ENCODE data around the gene LDB3.

DNA sequence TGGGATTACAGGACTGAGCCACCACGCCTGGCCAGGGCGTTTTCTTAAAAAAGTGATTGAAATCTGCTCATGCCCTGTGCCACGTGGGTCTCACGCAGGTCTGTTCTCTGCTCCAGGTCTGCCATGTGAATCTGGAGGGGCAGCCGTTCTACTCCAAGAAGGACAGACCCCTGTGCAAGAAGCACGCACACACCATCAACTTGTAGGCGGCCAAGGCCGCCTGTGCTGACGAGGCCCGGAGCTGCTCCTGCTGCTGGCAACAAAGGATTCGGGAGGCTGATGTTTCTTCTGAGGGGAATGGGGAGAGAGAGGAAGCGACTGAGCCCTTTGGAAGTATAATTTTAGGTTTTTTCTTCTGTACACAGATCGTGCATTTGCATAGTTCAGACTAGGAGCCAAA is 64.5 kb downstream of the LDB3 start:
- TF ChIP-seq POLR2A (IDR thresholded peaks at IDR 0.05), result no peak
- TF ChIP-seq, protein P1, sequence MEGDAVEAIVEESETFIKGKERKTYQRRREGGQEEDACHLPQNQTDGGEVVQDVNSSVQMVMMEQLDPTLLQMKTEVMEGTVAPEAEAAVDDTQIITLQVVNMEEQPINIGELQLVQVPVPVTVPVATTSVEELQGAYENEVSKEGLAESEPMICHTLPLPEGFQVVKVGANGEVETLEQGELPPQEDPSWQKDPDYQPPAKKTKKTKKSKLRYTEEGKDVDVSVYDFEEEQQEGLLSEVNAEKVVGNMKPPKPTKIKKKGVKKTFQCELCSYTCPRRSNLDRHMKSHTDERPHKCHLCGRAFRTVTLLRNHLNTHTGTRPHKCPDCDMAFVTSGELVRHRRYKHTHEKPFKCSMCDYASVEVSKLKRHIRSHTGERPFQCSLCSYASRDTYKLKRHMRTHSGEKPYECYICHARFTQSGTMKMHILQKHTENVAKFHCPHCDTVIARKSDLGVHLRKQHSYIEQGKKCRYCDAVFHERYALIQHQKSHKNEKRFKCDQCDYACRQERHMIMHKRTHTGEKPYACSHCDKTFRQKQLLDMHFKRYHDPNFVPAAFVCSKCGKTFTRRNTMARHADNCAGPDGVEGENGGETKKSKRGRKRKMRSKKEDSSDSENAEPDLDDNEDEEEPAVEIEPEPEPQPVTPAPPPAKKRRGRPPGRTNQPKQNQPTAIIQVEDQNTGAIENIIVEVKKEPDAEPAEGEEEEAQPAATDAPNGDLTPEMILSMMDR (IDR thresholded peaks at IDR 0.05), result no peak

Measured in upper lobe of left lung (tissue), 4 donors.